ENCODE measurements around the gene FGR.

- TF ChIP-seq CTCF (IDR thresholded peaks at IDR 0.05) (no peak), POLR2AphosphoS5 (IDR thresholded peaks at IDR 0.05) (no peak)
Measured at GRCh38 chr1:27630859-27631491, 4.0 kb downstream of the FGR start.
